HG03025 (cell line): ENCODE data around the gene FGF3.

Experiments
- ATAC-seq: cut with Tn5 transposase; IDR thresholded peaks from one replicate; pipeline ENCODE4 v1.9.1; 2021; ENCODE audit warnings: mild to moderate bottlenecking, moderate library complexity; ENCODE audit not compliant: unreplicated experiment, low FRiP score

FGF3 gene

DNA sequence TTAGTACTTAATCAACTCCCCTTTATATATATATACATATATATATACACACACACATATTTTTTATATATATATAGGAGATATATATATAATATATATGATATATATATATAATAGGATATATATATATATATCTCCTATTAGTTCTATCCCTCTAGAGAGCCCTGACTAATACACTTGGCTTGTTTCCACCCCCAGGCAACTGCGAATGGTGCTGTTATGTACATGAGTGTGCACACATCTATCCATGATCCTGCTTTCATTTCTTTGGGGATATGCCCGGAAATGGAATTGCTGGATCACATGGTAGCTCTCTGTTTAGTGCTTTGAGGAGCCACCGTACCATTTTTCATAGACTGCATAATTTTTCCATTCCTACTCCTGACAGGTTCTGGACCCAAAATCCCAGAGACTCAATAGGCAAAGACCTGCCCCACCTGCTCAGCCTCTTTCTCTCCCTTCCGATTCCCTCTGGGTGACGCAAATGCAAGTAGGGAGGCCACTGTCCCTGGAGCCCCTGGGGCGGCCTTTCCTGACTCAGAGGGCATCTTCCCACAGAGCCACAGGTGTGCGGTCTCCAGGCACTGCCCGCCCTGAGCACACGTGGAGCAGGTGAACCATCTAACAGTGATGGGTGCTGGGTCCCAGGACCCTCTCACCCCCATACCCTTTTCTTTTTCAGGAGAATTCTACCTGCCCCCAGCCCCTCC lies 12.0 kb downstream of the FGF3 start:
- ATAC-seq = no peak

DNA sequence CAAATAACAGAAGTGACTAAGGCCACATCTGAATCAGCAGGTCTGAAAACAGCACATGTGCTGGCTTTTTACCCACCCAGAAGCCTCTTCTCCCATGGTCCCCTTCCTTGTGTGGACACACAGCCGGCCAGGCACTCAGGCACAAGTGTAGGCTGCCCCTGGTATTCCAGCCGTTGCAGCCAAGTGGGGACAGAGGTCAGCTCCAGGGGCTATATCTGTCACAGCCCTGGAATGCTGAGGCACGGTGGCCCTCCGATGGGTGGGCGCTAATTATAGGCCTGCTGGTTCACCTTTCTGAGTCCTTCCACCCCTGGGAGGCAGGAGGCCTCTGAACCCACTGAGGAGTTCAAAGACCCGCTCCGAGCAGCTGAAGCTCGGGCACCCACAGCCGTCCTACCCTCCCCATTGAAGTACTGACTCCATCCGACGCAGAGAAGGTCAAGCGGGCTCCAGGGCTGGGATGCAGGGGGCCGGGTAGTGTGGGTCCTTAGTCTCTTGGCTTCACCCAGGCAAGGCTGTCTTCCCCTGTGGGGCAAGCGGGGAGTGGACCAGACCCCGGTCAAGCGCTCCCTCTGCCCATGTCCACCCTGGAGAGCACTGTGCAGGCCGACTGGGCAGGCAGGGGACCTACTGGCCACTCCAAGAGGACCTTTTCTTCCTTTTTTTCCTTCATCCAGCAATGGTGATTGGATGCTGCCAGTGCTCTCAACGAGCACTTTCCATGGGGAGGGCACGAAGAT lies 14.3 kb downstream of the FGF3 start:
- no peak for ATAC-seq

DNA sequence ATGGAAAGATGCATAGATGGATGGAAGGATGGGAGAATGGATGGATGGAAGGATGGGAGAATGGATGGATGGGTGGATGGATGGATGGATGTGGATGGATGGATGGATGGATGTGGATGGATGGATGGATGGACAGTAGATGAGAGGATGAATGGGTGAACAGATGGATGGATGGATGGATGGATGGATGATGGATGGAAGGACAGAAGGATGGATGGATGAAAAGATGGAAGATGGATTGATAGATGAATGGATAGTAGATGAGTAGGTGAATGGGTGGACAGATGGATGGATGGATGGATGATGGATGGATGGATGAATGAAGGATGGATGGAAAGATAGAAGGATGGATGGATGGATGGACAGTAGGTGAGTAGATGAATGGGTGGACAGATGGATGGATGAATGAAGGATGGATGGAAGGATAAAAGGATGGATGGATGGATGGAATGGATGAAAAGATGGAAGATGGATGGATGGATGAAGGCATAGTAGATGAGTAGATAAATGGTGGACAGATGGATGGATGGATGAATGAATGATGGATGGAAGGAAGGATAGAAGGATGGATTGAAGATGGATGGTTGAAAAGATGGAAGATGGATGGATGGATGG lies 15.5 kb downstream of the FGF3 start:
- ATAC-seq = no peak

DNA sequence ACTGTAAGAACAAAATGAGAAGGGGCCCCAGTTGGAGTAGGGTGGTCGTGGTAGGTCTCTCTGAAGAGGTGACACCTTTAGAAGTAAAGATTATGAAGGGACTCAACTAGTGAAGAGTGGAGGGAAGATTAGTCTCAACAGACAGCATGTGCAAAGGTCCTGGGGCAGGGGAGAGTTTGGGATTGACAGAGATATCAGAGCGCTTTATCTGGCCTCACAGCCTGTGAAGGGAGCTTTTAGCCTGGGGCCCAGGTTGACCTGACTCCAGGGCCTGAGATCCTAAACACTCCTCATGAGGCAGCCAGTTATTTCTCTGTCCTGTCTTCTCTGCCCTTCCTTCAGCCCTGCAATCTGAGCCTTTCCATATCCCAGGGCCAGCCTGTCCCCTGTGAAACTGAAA lies 16.2 kb downstream of the FGF3 start:
- no peak for ATAC-seq

DNA sequence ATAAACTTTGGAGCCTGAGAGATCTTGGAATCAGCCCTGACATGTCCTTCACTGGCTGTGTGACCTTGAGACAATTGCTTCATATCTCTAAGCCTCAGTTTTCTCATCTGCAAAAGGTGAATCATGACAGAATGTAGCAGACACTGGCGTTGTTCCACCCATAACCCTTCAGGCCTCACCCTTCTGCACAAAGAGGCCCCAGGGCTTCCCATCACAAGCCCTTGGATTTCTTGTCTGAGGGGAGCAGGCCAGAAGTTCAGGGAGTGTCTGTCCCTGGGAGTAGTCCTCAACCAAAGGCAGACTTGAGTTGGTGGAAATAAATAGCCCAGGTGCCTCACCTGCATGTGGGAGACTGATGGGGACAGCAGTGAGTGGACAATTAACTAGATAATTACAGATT lies 16.6 kb downstream of the FGF3 start:
- no peak for ATAC-seq

DNA sequence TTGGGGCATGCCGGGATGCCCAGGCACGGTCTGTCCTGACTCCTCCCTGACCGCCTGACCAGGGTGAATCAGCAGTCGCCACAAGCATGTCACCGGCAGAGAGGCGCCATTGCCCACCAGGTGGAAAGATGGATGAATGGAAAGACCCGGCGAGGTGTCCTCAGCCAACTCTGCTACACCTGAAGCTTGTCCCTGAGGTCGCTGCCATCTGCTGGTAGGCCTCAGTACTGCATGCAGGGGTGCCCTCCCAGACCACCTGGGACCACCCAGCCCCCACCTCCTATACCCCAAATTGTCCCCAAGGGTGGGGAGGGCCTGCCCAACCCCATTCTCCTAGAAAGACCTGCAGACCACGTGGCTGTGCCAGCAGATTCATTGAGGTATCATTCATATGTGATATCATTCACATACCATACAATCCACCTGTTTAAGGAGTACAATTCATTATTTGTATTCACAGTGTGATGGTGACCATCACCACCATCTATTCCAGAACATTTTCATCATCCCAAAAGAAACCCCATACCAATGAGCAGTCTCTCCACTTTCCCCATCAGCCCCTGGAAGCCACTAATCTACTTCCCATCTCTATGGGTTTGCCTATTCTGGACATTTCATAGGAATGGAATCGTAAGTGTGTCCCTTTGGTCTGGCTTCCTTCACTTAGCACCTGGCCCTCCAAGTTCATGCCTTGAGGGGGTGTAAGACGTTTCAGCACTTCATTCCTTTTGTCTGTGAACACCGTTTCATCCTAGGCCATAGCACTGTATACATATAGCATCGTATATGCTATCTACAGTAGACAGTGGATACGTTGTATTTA lies 17.5 kb downstream of the FGF3 start:
- no peak for ATAC-seq

DNA sequence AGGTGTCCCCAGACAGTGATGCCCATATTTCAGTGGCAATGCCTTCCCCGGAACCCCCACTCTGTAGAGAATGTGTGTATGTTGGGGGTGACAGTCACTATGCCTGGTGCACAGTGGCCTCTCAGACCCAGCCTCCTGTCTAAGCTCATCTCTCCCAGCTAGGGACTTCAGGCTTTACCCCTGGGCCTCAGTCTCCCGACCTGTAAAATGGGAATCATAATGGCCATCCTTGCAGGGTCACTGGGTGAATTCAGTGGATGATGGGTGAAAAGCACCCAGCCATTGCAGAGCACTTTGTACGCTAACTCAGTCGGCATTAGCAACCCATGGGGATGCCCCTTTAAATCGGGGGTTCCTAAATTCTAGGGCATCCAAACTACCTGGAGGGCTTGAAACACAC lies 18.9 kb downstream of the FGF3 start:
- ATAC-seq = no peak

DNA sequence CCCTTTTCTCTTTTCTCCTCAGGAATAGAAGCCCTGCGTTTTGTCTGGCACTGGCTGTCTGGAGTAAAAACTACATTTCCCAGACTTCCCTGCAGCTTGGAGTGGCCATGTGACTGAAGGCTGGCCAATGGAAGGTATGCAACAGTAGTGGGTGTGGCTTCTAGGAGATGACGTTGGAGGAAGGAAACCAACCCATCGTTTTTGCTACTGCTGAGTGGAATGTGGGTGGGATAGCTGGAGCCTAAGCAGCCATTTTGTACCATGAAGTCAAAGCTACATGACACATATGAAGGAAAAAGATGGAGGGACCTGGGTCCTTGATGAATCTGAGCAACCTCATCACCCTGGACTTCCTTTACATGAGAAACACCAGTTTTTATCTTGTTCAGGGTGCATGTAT lies 19.6 kb downstream of the FGF3 start:
- ATAC-seq = no peak

DNA sequence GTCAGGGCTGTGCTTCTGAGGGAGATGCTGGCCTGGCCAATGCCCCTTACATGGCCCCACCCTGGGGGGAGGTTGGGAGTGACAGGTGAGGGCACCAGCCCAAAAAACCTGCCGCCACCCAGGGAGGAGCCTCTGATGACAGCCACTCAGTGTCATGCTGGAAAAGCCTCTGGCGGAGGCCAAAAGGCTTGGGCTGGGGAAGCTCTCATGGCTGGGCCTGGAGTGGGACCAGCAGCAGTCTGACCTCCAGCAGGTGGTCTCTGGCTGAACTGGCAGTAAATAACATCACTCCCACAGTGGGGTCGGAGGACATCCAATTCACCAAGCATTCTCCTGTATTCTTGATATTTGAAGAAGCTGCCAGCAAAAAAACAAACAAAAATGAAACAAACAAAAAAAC lies 20.1 kb downstream of the FGF3 start:
- no peak for ATAC-seq

DNA sequence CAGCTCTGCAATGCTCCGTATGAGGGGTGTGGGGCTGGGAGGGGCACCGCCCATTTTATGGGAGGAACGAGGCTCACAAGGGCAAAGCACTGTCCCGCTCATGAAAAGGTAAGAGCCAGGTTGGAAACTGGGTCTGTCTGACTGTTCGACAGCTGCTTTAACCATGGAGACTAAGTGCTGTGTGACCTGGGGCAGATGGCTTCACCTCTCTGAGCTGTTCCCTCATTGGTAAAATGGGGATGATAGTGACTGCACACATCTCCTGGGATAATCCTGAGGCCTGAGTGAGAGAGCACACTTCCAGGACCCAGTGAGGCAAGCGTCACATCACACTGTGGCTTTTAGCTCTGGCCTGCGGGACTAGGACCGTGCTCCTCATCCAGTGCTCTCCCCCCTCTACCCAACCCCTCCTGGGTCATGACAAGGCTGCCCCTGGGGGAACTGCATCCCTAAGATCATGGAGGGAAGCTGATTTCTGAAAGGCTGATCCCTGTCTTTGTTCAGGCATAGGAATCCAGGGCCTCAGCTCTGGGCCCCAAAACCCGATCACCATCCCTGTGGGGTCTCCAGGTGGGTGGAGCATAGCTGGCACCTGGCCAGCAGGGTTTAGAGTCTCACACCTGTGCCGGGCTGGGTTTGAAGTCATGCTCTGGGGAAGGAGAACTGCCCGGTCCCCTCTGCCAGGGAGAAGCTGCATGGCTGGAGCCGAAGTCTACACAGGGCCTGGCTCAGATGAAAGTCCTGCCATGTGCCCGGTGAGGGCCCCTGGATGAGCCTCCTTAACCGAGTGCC lies 21.3 kb downstream of the FGF3 start:
- no peak for ATAC-seq

DNA sequence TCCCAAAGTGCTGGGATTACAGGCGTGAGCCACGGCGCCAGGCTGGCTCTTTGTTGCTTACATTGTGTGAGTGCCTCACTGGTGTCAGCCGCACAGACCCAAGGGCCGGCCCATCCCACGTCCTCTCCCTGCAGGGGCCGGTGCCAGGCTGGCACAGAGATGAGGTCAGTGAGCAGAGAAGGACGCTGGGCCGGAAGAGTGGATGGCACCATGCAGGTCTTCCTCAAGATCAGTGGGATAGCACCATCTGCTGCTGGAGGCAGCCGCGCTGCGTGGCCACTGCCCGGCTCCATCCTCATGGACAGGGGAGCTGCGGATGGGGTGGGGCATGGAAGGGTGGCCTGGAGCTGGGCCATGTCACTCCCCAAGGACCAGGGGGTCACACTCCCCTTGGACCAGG lies 22.1 kb downstream of the FGF3 start:
- no peak for ATAC-seq

DNA sequence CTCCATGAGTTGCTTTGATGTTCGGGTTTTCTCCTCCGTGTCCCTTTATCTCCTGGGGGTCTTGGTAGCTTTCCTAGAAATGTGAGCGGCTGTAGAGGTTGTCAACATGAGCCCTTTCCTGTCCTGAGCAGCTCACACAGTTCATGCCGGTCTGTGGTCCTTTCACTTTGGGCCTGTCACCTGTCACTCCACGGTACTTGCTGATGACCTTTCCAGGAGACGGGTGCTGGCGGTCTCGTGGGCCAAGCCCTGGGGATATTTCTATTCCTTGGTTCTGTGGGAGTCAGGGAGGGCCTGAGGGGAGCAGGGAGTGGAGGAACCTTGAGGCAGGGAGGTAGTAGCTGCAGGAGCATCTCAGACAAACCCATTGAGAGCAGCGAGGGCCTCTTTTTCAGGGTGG lies 23.2 kb downstream of the FGF3 start:
- ATAC-seq = no peak

DNA sequence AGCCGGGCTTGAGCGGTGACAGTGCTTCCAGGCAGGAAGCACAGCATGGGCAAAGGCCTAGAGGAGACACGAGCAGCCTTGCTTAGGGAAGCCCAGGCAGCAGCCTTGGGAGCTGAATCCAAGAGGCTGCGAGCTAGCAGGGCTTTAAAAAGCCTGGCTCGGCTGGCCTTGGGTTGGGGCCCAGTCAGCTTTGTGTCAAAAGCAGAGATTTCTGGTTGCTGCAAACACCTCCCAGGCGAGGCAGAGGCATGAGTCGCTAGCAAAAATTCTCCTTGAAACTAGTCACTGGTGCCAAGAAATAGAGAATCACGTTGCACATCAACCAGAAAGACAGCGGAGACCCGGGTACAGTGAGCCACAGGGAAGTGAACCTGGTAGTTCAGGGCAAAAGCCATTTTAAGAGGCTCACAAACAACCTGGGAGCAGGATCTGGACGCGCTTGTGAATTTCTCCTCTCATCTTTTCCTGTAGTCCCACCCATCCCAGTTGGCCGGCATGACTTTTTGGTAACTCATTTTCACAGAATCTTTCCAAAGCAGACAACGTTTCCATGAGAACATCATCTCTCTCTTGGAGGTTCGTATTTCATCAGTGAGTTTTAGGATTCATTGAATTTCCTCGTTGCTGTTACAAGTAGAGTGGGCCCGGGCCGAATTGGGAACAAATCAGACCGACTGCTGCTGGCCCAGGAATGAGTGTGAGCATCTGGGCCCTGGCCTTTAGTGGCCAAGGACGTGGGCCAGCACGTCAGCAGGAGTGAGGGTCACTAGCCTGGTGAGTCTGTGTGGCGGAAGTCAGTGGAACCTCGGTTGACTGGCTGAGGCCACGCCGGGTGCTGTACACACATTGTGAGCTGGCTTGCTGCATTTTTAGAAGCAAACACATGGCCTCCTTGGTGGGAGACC lies 27.7 kb downstream of the FGF3 start:
- no peak for ATAC-seq

DNA sequence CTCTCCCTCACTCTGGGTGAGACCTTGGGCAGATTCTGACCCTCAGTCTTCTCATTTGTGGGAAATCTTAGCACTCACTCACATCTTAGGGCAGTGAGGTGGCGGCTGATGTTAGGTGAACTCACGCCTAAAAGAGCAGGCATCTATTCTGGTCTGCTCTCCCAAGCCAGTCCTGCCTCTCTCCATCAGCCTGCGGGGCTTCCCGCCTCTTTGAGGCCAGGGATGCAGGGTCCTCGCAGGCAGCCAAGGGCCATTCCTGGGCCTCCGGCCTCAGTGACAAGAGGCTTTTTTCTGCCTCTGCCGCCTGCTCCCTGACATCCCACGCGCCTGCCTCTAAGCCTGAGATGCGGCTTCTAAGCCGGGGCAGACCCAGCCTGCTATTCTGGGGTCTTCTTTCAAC lies 30.3 kb downstream of the FGF3 start:
- ATAC-seq = no peak

DNA sequence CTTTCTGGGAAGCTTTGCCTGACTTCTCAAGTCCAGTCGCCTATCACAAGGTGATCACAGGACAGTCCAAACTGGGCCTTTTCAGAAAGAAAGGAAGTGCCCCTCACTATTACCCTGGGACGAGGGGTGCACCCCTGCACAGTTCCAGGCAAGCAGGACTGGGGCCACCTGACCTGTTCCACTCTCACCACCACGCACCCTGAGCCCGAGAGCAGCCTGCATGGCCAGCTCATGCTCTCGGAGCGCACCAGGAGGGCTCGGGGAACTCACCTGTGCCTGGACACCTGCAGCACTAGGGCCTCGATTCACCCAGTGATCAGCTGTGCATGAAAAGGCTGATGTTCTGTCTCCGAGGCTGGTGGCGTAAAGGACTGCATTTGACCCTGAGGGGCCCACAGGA lies 31.3 kb downstream of the FGF3 start:
- ATAC-seq = no peak

DNA sequence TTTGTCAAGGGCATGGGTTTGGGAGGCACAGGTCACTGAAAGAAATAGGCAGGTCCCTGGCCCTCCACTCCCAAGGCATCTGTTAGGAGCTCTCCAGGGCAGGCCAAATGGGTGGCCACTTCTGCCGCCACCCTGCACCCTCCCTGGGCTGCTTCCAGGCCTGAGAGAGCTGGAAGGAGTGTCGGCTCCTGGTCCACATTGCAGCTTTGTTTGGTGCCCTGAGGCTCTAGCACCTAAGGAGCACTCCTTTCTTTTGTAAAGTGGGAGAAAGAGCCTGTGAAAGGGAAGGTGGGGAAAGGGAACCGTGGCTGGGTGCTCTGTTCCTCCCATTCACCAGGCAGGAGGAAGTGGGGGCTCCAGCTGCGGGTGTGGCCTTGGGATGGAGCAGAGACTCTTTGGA lies 31.8 kb downstream of the FGF3 start:
- no peak for ATAC-seq

DNA sequence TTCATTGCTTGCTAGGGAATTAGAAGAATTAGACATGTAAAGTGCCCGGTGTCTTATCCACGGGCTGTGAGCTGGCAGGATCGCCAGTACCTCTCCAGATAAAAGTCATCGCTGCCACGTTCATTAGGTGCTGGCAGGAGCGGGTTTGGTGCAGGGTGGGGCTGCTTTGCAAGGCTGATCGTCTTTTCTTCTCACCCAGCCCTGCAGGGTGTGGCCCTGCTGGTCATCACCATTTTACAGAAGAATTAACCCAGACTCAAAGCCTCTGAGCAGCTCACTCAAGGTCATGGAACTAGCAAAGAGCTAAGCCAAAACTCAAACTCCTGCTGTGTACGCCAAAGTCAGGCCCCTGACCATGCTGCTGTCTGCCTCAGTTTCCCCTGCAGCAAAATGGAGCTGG lies 38.0 kb downstream of the FGF3 start:
- ATAC-seq = no peak

DNA sequence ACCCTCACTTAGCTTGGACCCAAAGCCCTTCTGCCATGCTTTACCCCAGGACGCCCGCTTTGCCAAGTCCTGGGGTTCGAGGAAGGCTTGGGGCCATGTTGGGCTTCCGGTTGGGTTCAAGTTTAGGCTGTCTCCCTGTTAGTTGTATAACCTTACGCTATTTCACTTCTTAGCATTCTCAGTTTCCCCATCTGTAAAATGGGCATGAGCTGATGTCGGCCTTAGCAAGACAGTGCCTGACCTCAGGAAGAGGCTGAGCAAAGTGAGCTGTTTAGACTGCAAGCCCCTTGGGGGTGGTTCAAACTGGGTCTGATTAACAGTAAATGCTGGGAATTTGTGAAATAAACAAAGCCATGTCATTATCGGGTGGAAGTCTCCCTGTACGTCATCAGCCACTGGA lies 40.8 kb downstream of the FGF3 start:
- no peak for ATAC-seq

DNA sequence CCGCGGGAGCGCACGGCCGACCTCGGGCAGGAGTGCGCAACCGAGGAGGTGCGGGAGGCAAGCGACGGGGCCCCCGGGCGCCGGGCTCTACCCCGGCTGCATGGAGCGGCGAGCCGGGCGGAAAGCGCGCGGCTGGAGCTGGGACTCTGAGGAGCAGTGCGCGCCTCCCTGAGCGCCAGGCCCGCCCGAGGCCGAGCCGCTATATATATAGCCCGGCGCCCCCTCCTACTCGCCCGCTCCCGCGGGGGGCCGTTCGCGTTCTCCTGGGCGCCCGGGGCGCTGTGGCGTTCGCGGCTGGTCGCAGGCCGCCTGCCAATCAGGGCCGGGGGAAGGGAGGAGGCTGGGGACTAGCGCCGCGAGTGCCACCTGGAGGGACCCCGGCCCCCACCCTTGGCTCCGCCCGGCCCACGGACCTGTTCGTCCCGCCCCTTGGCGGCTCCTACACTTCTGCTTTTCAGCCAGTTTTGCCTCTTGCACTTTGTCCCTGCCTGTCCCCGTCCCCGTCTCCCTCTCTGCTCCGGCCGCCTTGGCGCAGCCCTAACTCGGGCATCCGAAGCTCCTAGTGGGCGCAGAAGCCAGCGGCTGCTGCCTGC lies 44.0 kb downstream of the FGF3 start, which contains the start of gene FGF4:
Gene FGF4, minus strand, starts transcription at position 179 of the 593 bp plus-strand sequence. CDS start 257 bp downstream, outside the sequence.
- ATAC-seq = no peak
